Stimulated activated CD8-positive, alpha-beta memory T cell treated with anti-CD3 and anti-CD28 coated beads, Interleukin-15, amount 100 ng/mL, for 48 hours (primary cell): ENCODE measurements around the gene G0S2.

Experiments
- DNase-seq, 2 donors: peaks; one replicate each; pipeline ENCODE4 v3.0.0-alpha.2; 2020; ENCODE audit warnings: low read depth in 2 of 2

The G0S2 gene

GRCh38 chr1:209715314-209715713, 40.1 kb downstream of the G0S2 start:
- no peak for DNase-seq

DNA sequence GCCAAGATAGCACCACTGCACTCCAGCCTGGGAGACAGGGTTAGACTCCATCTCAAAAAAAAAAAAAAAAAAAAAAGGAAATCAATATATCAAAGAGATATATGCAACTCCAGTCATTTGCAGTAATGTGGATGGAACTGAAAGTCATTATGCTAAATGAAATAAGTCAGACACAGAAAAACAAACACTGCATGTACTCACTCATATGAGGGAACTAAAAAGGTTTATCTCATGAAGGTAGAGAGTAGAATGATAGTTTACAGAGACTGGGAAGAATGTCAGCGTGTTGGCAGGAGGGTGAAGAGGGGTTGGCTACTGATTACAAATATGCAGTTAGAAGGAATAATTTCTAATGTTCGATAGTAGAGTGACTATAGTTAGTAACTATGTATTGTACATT, 42.6 kb downstream of the G0S2 start:
- DNase-seq: no peak

- no peak for DNase-seq
Measured at GRCh38 chr1:209720326-209720725, 45.1 kb downstream of the G0S2 start.

DNA sequence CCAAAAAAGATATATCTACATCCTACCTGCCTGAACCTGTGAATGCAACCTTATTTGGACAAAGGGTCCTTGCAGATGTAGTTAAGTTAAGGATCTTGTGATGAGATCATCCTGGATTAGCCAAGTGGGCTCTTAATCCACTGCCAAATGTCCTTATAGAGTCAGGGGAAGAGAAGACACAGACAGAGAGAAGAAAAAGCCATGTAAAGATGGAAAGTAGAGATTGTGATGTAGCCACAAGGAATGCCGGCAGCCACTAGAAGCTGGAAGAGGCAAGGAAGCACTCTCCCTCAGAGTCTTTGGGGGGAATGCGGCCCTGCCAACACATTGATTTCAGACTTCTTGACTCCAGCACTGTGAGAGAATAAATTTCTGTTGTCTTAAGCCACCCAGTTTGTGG, 45.6 kb downstream of the G0S2 start:
- DNase-seq: no peak

DNA sequence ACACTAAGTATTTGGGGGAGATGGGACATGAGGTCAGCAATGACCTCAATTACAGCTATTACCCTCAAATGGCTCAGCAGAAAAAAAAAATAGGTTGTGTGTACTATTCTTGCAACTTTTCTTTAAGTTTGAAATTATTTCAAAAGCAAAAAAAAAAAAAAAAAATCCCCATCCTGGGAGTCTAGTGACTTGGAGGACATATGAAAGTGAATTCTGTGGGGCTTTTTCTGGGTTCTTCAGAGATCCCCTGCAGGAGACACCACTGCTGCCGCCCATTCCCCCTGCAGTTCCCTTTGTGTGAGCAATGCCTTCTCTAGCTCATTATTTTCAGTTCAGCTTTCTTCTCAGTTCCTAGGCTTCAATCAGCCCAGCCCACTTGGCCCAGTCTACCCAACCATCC, 46.1 kb downstream of the G0S2 start:
- DNase-seq: no peak

- no peak for DNase-seq
Measured at GRCh38 chr1:209723265-209723664, 48.1 kb downstream of the G0S2 start.

DNA sequence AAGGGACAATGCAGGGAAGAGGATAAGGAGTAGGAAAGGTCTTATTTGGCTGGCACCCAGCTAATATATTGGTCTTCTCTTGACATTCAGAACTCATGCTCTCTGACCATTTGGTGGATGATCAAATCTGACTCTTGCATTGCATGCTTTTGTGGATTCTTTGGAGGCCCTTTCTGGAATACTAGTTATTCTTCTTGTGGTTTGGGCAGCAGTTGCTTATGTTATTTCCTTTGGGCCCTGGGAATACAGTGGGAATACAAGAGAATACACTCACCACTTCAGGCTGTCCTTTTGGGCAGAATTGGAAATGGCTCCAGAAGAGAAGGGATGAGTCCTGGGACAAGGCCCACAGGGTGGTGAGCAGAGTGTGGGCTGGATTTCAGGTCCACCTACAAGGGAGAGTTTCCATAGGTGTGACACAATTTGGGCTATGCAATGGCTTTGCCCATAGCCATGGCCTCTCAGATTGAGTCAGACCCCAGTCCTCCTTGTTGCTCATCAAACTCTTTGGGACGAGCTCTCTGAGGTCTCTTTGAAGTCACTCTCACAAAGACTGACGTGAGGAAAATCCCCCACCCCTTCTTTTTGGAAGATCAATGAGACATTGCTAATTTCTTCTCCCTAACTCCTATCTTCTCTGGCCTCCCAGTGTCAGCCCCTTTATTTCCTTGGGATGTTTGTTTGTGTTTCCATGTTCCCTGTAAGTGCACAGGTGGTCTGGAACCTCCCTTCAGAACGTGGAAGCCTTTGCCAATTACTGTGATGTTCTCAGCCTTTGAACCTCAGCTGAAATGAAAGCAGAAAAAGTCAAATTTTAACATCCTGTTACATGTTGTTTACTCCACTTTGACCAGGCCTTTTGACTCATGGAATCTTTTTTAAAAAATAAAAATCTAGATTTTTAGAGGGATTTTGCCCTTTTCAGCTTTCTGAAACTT, 48.8 kb downstream of the G0S2 start:
- peak; percentile 45 to 47 for DNase-seq
